Tibial artery (tissue), 4 donors: ENCODE measurements around the gene PAOX.
A peak's percentile ranks its signal among the peaks of the same experiment; 100 is the strongest.
"Not testable (repeated sequence)": the region's sequence is repeated elsewhere in the genome, so short reads cannot be mapped to it uniquely, and the experiment has no call there.

Experiments
- DNase-seq, 2 donors: peaks; one replicate each; pipeline ENCODE4 v3.0.0-alpha.2; 2019
- H3K27ac ChIP-seq, 2 donors: fragments of 200-600 bp; sonication (generic) in 1 of 2; 1 replicate in 1 of 2; 2 replicates in 1 of 2; pipeline ENCODE4 v1.5.1; 2018 to 2019; ENCODE audit warnings: mild to moderate bottlenecking in 1 of 2
- H3K27me3 ChIP-seq, 2 donors: fragments of 200-600 bp; sonication (generic) in 1 of 2; one replicate each; pipeline versions ENCODE4 v1.5.1 to v1.6.0; 2016 to 2019
- H3K36me3 ChIP-seq, 3 donors: fragments of 200-600 bp; sonication (generic) in 2 of 3; one replicate each; pipeline ENCODE4 v1.5.1; 2016 to 2019; ENCODE audit warnings: mild to moderate bottlenecking in 2 of 3
- H3K4me1 ChIP-seq, 4 donors: fragments of 200-600 bp; sonication (generic) in 2 of 4; 1 replicate in 3 of 4; 2 replicates in 1 of 4; pipeline ENCODE4 v1.5.1; 2016 to 2019
- H3K4me3 ChIP-seq, 2 donors: fragments of 200-600 bp; sonication (generic) in 1 of 2; 1 replicate in 1 of 2; 2 replicates in 1 of 2; pipeline ENCODE4 v1.5.1; 2018 to 2019; ENCODE audit warnings: mild to moderate bottlenecking in 2 of 2
- H3K9me3 ChIP-seq, 3 donors: fragments of 200-600 bp; sonication (generic) in 1 of 3; one replicate each; pipeline ENCODE4 v1.5.1; 2016 to 2019
- CTCF ChIP-seq, 2 experiments: fragments of 200-600 bp in 1 of 2; fragments of 450-650 bp in 1 of 2; IDR thresholded peaks; one replicate each; pipeline ENCODE4 v1.5.1; 2017 to 2019; ENCODE audit warnings: antibody characterized with exemption in 2 of 2, mild to moderate bottlenecking in 1 of 2, moderate library complexity in 1 of 2
- intact Hi-C: fragments of 100-400 bp; cut with DNase I; formaldehyde crosslinking; loops from one replicate; pipeline ENCODE4 v1.15.0; 2023; ENCODE audit warnings: low total_unique reads

The PAOX gene

GRCh38 chr10:133362846-133363245 is 16.2 kb upstream of the PAOX start:
- intact Hi-C loops: no loop called here
- peaks cover 0 to 1% (median 0%) of the 10 kb centered on the region in 4 donors for H3K4me1 ChIP-seq
- no peaks in the 10 kb centered on the region for H3K9me3 ChIP-seq
- peaks cover 26 to 66% (median 54%) of the 10 kb centered on the region in 3 donors for H3K36me3 ChIP-seq
- no peak for TF ChIP-seq CTCF (IDR thresholded peaks at IDR 0.05)
- H3K27ac ChIP-seq: no peak overlapping the region
- no peak for DNase-seq
- no peak overlapping the region for H3K4me3 ChIP-seq
- H3K27me3 ChIP-seq: no peaks in the 10 kb centered on the region

- no peak overlapping the region for H3K27ac ChIP-seq
- no peak for TF ChIP-seq CTCF (IDR thresholded peaks at IDR 0.05)
- no peaks in the 10 kb centered on the region for H3K9me3 ChIP-seq
- H3K4me3 ChIP-seq: no peak overlapping the region
- no peaks in the 10 kb centered on the region for H3K4me1 ChIP-seq
- H3K36me3 ChIP-seq: peaks cover 43 to 86% (median 73%) of the 10 kb centered on the region in 3 donors
- intact Hi-C loops: no loop called here
- no peaks in the 10 kb centered on the region for H3K27me3 ChIP-seq
- no peak for DNase-seq
Observed at GRCh38 chr10:133364645-133365431, 14.2 kb upstream of the PAOX start.

- Histone ChIP-seq H3K36me3 (peaks cover 48 to 94% (median 81%) of the 10 kb centered on the region in 3 donors), H3K27ac (no peak overlapping the region), H3K9me3 (no peaks in the 10 kb centered on the region), H3K27me3 (no peaks in the 10 kb centered on the region), H3K4me3 (no peak overlapping the region), H3K4me1 (no peaks in the 10 kb centered on the region)
- no peak for DNase-seq
- intact Hi-C loops: no loop called here
- TF ChIP-seq CTCF (IDR thresholded peaks at IDR 0.05): no peak
Observed at GRCh38 chr10:133365461-133366129, 13.5 kb upstream of the PAOX start.

- no peak for TF ChIP-seq CTCF (IDR thresholded peaks at IDR 0.05)
- Histone ChIP-seq H3K4me3 (no peak overlapping the region), H3K9me3 (no peaks in the 10 kb centered on the region), H3K4me1 (no peaks in the 10 kb centered on the region), H3K36me3 (peaks cover 48 to 99% (median 82%) of the 10 kb centered on the region in 3 donors), H3K27me3 (no peaks in the 10 kb centered on the region), H3K27ac (no peak overlapping the region)
- DNase-seq: no peak
- intact Hi-C loops: no loop called here
Observed at GRCh38 chr10:133366130-133366478, 13.0 kb upstream of the PAOX start.

DNA sequence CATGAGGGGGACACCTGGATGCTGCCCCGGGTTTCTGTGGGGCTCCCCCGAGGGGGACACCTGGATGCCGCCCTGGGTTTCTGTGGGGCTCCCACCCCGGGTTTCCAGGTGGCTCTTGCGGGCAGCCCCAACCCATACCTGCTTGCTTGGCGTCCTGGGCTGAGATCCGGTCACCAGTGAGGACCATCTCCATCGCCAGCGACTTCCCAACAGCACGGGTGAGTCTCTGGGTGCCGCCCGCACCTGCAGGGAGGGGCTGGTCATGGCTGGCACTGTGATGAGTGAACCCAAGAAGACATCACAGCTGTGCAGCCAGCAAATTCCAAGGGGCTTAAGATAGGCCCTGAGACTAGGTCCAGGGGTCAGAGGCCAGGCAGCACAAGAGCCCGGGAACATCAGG is 12.3 kb upstream of the PAOX start:
- peaks cover 48 to 96% (median 79%) of the 10 kb centered on the region in 3 donors for H3K36me3 ChIP-seq
- peaks cover 0 to 2% (median 0%) of the 10 kb centered on the region in 4 donors for H3K4me1 ChIP-seq
- H3K27ac ChIP-seq: no peak overlapping the region
- peak in 1 of 2 donors; percentile 62 for DNase-seq
- H3K4me3 ChIP-seq: no peak overlapping the region
- TF ChIP-seq CTCF (IDR thresholded peaks at IDR 0.05): no peak
- intact Hi-C loops: no loop called here
- H3K9me3 ChIP-seq: no peaks in the 10 kb centered on the region
- H3K27me3 ChIP-seq: no peaks in the 10 kb centered on the region

DNA sequence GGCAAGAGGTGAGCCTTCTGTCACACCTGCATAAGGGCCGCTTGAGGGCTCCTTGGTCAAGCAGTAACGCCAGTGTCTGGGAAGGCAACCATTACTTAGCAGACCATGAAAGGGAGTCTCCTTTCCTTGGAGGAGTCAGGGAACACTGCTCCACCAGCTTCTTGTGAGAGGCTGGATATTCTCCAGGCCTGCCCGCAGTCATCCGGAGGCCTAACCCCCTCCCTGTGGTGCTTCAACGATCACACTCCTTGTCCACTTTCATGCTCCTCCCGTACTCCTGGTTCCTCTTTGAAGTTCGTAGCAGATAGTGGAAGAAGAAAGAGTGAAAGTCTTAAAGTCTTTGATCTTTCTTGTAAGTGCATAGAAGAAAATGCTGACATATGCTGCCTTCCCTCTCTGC is 11.6 kb upstream of the PAOX start:
- H3K27me3 ChIP-seq, H3K9me3 ChIP-seq, intact Hi-C loops, DNase-seq, H3K4me1 ChIP-seq, H3K4me3 ChIP-seq, H3K27ac ChIP-seq: not testable (repeated sequence)
- peaks cover 48 to 89% (median 72%) of the 10 kb centered on the region in 3 donors for H3K36me3 ChIP-seq
